ENCODE measurements around the gene TTC1.
A peak's percentile ranks its signal among the peaks of the same experiment; 100 is the strongest.

TTC1 gene

GRCh38 chr5:159987031-159987674 lies 21.8 kb upstream of the TTC1 start:
- peak; percentile 51 to 85 for DNase-seq
- Histone ChIP-seq H3K4me1 (peaks cover 0 to 9% (median 6%) of the 10 kb centered on the region in 4 donors), H3K36me3 (no peaks in the 10 kb centered on the region), H3K27ac (no peak overlapping the region), H3K27me3 (peaks cover 0 to 7% of the 10 kb centered on the region in 2 donors), H3K4me3 (peak overlapping the region; percentile 48 to 60), H3K9me3 (no peaks in the 10 kb centered on the region)
- TF ChIP-seq CTCF (IDR thresholded peaks at IDR 0.05) = peak; percentile 74
- intact Hi-C loops (cut with DNase I; ENCODE audit: low total_unique reads) = loop anchor here (5.0 kb wide), 1 partner anchor 545 kb away; no protein-coding TSS in a partner anchor

- TF ChIP-seq CTCF (IDR thresholded peaks at IDR 0.05) = no peak
Observed at GRCh38 chr5:159990506-159990905, 18.4 kb upstream of the TTC1 start.

GRCh38 chr5:159992566-159992965 lies 16.4 kb upstream of the TTC1 start:
- Histone ChIP-seq H3K9me3 (peaks cover 0 to 15% (median 0%) of the 10 kb centered on the region in 3 donors), H3K27ac (no peak overlapping the region), H3K36me3 (no peaks in the 10 kb centered on the region), H3K27me3 (peaks cover 0 to 7% of the 10 kb centered on the region in 2 donors), H3K4me3 (no peak overlapping the region), H3K4me1 (peaks cover 0 to under 1% (median 0%) of the 10 kb centered on the region in 4 donors)
- intact Hi-C loops (cut with DNase I; ENCODE audit: low total_unique reads) = no loop called here
- no peak for DNase-seq
- no peak for TF ChIP-seq CTCF (IDR thresholded peaks at IDR 0.05)

More at GRCh38 chr5:159990506-159990905, 18.4 kb upstream of the TTC1 start:
- no peak overlapping the region for H3K4me3 ChIP-seq
- H3K27ac ChIP-seq = no peak overlapping the region
- intact Hi-C loops (cut with DNase I; ENCODE audit: low total_unique reads) = no loop called here
- H3K4me1 ChIP-seq = peaks cover 0 to 9% (median 6%) of the 10 kb centered on the region in 4 donors
- DNase-seq = no peak
- H3K27me3 ChIP-seq = peaks cover 0 to 7% of the 10 kb centered on the region in 2 donors
- H3K9me3 ChIP-seq = peaks cover 0 to 15% (median 0%) of the 10 kb centered on the region in 3 donors
- H3K36me3 ChIP-seq = no peaks in the 10 kb centered on the region

- Histone ChIP-seq H3K9me3 (peaks cover 0 to 15% (median 0%) of the 10 kb centered on the region in 3 donors), H3K27me3 (peaks cover 0 to 7% of the 10 kb centered on the region in 2 donors), H3K36me3 (no peaks in the 10 kb centered on the region), H3K4me1 (no peaks in the 10 kb centered on the region), H3K27ac (no peak overlapping the region), H3K4me3 (no peak overlapping the region)
- DNase-seq = no peak
- intact Hi-C loops (cut with DNase I; ENCODE audit: low total_unique reads) = no loop called here
- TF ChIP-seq CTCF (IDR thresholded peaks at IDR 0.05) = no peak
Observed at GRCh38 chr5:159993194-159993593, 15.7 kb upstream of the TTC1 start.

- peaks cover 0 to 7% of the 10 kb centered on the region in 2 donors for H3K27me3 ChIP-seq
- DNase-seq = no peak
- H3K4me1 ChIP-seq = no peaks in the 10 kb centered on the region
- intact Hi-C loops (cut with DNase I; ENCODE audit: low total_unique reads) = no loop called here
- no peaks in the 10 kb centered on the region for H3K36me3 ChIP-seq
- no peak overlapping the region for H3K4me3 ChIP-seq
- no peak for TF ChIP-seq CTCF (IDR thresholded peaks at IDR 0.05)
- H3K27ac ChIP-seq = no peak overlapping the region
- peaks cover 0 to 15% (median 0%) of the 10 kb centered on the region in 3 donors for H3K9me3 ChIP-seq
Observed at GRCh38 chr5:159995907-159996306, 13.0 kb upstream of the TTC1 start.
